GM12865 (cell line): ENCODE measurements around the gene ZGLP1.
A peak's percentile ranks its signal among the peaks of the same experiment; 100 is the strongest.

Experiments
- DNase-seq: peaks from one replicate; pipeline ENCODE4 v3.0.0; 2010; ENCODE audit warnings: low read depth
- H3K4me3 ChIP-seq: 2 replicates; pipeline ENCODE4 v1.5.1; 2011; ENCODE audit warnings: mild to moderate bottlenecking, low read depth, low read length, control low read depth
- CTCF ChIP-seq: IDR thresholded peaks from 2 replicates; pipeline ENCODE4 v1.5.1; 2011; ENCODE audit warnings: low read length, control low read depth, low read depth, inconsistent platforms; ENCODE audit not compliant: insufficient read depth; ENCODE audit errors: missing control alignments

Gene ZGLP1

GRCh38 chr19:10292206-10292788 lies 17.3 kb downstream of the ZGLP1 start:
- peak overlapping the region; percentile 75 for H3K4me3 ChIP-seq
- TF ChIP-seq CTCF, result no peak
- DNase-seq, result peak; percentile 95

- no peak for DNase-seq
- TF ChIP-seq CTCF, result no peak
- H3K4me3 ChIP-seq, result peak overlapping the region; percentile 75
Observed at GRCh38 chr19:10291554-10292205, 17.9 kb downstream of the ZGLP1 start.

- H3K4me3 ChIP-seq, result peak overlapping the region; percentile 75
- no peak for TF ChIP-seq CTCF
- peak; percentile 69 for DNase-seq
Observed at GRCh38 chr19:10290876-10291553, 18.6 kb downstream of the ZGLP1 start.

GRCh38 chr19:10290357-10290875 lies 19.2 kb downstream of the ZGLP1 start:
- H3K4me3 ChIP-seq, result peak overlapping the region; percentile 75
- no peak for DNase-seq
- TF ChIP-seq CTCF, result no peak

GRCh38 chr19:10289836-10290356 lies 19.7 kb downstream of the ZGLP1 start, which contains the start of gene ICAM5:
Gene ICAM5, plus strand, starts transcription at chr19:10289952. Its CDS starts 92 bp downstream, at chr19:10290044.
- DNase-seq, result peak; percentile 54

More at GRCh38 chr19:10289836-10290356, 19.7 kb downstream of the ZGLP1 start, which contains the start of gene ICAM5:
- no peak for TF ChIP-seq CTCF
- peak within 1 kb of the TSS; percentile 75 for H3K4me3 ChIP-seq
